A375 (cell line): ENCODE data around the gene NIM1K. TPM values are rescaled to one million over a fixed set of nuclear protein-coding genes. Genes with fewer than 3 reads are reported as not detected.

ENCODE experiments used
- small RNA-seq: library from RNA; depleted of rRNA; stranded (forward); fragments of <200 nt; gene quantifications from one replicate; pipeline ENCODE3, GENCODE V24; 2014
- total RNA-seq: library from RNA; depleted of rRNA; stranded (reverse); fragments of >200 nt; shearing (Covaris generic); gene quantifications from 2 replicates; pipeline ENCODE4 v1.2.3, GENCODE V29; 2014; rRNA removed

NIM1K gene
- 0.45 and 0.91 TPM in 2 replicates for total RNA-seq

DNA sequence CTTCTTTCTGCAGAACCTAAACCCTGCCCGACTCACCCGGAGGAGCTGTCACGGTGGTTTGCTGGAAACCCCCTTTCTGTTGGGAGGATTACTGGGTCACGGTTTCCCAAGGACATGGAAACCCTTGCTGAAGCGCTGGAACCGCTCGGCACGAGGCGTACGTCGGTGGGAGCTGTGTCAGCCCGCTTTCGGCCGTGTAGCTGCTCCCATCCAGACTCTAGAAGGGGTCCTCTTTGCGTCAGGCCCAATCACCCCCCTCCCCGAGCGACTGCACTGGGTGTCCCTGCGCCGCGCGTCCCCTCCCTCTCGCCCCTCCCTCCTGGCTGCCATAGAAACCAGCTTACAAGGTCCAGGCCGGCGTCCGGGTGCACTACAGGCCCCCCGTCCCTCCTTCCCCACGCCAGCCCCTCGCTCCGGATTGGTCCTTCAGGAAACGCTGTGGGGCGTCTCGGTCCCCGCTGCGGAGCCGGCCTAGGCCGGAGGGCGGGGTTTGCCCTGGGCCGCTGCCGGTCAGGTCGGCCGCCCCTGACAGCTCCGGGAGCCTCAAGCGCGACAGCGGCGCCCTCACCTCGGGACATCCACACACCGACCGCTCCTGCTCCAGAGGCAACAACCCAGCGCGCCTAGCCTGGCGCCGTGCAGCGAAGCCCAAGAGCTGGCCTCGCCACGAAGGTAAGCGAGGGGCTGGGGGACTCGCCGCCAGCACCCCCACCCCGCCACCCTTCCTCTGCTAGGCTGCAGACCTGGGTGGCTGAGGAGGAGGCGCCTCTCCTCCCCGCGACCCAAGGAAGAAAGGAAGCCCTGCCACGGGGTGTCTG, at the start of gene NIM1K:
Gene NIM1K, plus strand, starts transcription at position 486 of the 818 bp plus-strand sequence. CDS start 53,551 bp downstream, outside the sequence.

DNA sequence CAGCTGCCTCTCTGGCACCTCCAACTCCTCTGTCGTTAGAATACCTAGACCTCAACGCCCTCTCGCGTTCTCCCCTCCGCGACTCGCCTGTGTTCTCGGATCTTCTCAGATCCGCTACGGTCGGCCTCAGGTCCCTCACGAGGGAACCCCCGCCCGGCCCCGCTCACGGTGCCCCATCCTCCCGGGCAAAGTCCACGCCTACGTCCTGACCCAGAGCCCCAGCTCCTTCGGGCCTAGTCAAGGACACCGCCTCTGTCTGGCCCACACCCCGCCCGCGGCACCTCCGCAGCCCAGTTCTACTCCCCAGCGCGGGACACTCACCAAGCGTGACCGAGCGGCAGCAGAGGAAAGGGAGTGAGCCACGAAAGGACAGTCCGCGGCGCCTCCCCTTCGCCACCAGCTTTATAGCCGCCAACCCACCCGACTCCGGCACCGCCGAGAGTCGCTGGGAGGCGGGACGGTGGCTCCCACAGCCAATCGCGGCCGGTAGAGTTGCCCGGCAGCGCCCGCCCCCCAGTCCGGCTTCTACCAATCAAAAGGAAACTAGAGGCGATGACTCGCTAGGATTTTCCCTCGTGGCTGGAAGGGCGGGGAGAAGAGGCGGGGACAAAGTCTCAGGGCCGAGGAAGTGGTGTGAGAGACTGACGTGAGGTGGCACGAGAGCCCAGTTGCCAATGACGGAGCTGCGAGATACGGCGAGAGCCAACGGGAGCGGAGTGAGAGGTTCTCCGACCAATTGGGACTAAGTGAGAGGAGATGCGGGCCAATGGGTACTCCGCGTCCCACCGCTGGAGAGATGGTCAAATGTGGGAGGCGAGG, 121.2 kb downstream of the NIM1K start, which contains the start of gene HMGCS1:
Gene HMGCS1, minus strand, starts transcription at position 378 of the 819 bp plus-strand sequence. CDS start 14,447 bp downstream, outside the sequence.

Small RNA genes lying within 50 kb of the gene (small RNA-seq; reads per million reads assigned to genes)
- not detected for gene AC106800.4

Other genes starting within 250 kb of the NIM1K start
- gene ANXA2R, start 151.9 kb upstream of the NIM1K start, total RNA-seq: 2.8 and 3.7 TPM in 2 replicates
- 37.3 and 38.2 TPM in 2 replicates for gene ZNF131, start 71.3 kb upstream of the NIM1K start, total RNA-seq
- 7.1 and 9.5 TPM in 2 replicates for gene HMGCS1, start 121.2 kb downstream of the NIM1K start, total RNA-seq
- 11.1 and 12.3 TPM in 2 replicates for gene CCL28, start 220.2 kb downstream of the NIM1K start, total RNA-seq